GM19240 (cell line): ENCODE data around the gene THADA.
"Not testable (repeated sequence)": the region's sequence is repeated elsewhere in the genome, so short reads cannot be mapped to it uniquely, and the experiment has no call there.

Experiments
- DNase-seq: peaks from one replicate; pipeline ENCODE4 v3.0.0; 2011; ENCODE audit warnings: low spot score; ENCODE audit not compliant: insufficient read length

The THADA gene

DNA sequence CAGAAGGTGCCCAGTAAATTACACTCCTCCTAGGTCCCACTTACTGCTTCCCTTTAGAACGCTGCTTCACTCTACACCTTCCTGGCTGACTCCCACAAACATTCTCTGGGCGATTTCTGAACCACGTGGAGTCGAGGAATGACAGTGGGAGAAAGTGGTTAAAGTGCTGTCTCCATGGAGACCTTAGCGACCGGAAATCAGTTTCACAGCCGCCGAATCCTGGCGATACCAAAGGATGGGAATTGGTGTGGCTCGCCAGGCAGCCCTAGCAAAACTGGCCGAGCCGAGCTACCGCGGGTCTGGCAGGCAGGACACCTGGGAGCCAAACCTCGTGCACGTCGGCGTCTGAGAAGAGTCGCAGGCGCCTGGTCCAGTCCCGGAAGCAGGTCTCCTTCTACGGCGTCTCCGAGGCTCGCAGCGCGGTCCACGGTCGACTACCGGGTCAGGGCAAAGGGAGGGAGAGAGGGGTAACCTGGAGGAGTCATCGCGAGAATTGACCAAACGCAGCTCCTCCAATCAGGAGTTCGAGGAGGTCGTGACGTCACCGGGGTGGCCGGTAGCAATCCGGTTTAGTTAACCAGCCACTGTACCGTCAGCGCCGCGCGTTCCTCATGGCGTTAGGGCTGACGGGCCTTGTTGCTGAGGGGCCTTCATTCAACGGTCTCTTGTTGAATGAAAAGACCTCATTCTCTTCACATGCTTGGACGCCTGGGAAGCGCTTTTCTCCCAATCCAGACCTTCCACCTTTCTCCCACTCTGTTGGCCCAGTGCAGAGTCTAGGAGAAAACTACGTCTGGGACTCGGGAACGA lies at the start of gene THADA:
Gene THADA (minus strand): TSS at position 436 of the 810 bp plus-strand sequence. CDS start 3,646 bp downstream, outside the sequence.
- peak; percentile 80 for DNase-seq

DNA sequence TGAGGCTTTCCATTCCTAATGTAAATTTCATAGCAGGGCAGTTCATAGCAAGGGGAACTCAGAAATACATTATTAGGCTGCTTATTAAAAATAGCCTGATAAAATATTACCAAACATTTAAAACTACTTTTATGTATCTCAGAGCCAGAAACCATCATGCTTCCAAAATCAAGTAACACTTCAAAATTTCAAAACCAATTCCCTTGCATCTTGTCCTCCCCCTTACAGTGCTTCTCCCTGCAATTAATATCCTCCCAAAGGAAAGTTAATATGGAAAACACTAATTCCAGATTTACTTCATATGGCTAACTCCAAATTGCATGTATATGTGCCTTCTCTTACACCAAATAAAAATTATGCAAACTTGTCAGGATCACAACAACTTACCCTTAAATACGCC lies 47.8 kb upstream of the THADA start:
- DNase-seq: no peak

DNA sequence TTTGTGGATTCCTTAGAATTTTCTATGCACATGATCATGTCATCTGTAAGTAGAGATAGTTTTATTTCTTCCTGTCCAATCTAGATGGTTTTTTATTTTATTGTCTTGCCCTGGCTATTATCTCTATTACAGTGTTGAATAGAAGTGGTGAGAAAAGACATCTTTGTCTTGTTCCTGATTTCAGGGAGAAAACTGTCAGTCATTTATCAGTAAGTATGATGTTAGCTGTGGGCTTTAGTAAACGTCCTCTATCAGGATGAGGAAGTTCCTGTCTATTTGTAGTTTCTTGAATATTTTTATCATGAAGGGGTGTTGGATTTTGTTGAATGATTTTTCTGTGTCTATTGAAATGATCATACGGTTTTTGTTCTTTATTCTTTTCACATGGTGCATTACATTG lies 46.5 kb upstream of the THADA start:
- no peak for DNase-seq

DNA sequence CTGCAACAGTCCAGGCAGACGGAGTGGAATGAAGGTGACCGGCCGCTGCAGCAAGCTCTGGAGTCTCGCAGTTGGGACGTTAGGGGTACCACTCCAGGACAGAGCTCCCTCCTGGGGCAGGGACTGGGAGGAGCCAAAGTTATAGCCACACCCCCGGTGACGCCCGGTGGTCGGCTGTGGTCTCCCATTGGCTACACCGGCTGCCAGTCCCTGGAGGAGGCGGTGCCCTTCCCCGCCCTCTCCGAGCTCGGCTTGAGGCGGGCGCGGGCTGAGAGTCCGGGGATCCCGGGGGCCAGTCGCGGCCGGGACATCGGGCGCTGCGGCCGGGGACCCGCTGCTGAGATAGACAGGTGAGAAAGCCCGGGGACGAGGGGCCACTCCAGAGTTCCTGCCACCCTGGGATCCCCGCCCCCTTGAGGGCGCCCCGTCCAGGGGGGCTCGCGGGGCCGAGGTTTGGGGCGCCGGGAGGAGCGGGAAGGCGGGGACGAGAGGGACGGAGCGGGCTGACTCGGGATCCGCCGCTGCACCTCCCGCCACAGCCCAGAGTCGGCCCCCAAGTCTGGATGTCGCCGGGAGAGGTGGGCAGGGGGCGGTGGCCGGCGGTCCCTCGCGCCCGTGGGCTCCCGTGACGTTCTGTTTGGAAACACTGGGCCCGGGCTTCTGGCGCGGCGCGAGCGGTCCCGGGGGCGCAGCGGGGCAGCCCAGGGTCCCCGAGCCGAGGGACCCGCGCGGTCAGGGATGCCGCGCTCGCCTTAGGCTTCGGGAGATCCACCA lies 41.4 kb upstream of the THADA start, which contains the start of gene PLEKHH2:
Gene PLEKHH2 (plus strand): TSS at position 231 of the 774 bp plus-strand sequence. CDS start 7,414 bp downstream, outside the sequence.
- DNase-seq: peak; percentile 44

- DNase-seq: no peak
Measured at GRCh38 chr2:43636621-43637020, 40.8 kb upstream of the THADA start.

DNA sequence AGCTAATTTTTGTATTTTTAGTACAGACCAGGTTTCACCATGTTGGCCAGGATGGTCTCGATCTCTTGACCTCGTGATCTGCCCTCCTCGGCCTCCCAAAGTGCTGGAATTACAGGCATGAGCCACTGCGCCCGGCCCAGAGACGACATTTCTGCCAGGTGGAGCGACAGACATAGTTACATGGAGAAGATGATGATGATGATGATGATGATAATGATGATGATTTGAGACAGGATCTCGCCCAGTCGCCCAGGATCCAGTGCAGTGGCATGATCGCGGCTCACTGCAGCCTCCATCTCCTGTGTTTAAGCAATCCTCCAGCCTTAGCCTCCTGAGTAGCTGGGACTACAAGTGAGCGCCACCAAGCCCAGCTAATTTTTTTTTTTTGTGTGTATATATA lies 40.3 kb upstream of the THADA start:
- DNase-seq: not testable (repeated sequence)

GRCh38 chr2:43634604-43635306 lies 38.9 kb upstream of the THADA start:
- DNase-seq: no peak

GRCh38 chr2:43631618-43632317 lies 35.9 kb upstream of the THADA start:
- DNase-seq: no peak

DNA sequence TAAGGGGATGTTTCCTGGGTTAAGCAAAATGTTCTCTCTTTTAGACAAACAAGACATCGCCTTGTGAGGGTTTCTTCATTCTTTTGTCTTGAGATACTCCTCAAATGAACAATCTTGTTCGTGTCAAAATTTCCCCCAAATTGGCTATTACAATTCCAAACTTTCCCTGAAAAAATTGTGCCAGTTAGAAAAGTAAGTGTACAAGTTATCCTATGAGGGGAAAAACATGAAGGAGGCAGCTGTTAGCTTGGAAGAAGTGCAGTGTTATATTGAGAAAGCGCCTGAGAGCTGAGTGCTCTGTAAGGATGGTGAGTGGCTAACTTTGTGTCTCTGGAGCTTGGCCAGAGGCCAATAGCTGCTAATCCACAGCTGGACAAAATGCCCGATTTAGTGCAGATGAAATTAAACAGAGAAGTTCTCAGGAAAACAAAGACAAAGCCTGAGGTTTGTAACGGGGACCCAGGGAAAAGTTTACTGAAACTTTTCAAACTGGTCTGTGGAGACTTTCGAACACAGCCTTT lies 27.2 kb upstream of the THADA start:
- no peak for DNase-seq

DNA sequence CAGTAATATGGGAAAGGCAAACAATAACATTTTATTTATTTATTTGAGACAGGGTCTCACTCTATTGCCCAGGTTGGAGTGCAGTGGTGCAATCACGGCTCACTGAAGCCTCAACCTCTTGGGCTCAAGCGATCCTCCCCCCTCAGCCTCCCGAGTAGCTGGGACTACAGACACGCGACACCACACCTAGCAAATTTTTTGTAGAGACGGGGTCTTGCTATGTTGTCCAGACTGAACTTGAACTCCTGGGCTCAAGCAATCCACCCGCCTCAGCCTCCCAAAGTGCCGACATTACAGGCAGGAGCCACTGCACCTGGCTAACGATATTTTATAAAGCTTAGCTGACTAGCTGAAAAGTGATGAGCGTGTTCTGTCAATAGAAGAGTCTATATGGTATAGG lies 23.7 kb upstream of the THADA start:
- no peak for DNase-seq

GRCh38 chr2:43616967-43617680 lies 21.3 kb upstream of the THADA start:
- DNase-seq: no peak

- DNase-seq: no peak
Measured at GRCh38 chr2:43612944-43613343, 17.1 kb upstream of the THADA start.

DNA sequence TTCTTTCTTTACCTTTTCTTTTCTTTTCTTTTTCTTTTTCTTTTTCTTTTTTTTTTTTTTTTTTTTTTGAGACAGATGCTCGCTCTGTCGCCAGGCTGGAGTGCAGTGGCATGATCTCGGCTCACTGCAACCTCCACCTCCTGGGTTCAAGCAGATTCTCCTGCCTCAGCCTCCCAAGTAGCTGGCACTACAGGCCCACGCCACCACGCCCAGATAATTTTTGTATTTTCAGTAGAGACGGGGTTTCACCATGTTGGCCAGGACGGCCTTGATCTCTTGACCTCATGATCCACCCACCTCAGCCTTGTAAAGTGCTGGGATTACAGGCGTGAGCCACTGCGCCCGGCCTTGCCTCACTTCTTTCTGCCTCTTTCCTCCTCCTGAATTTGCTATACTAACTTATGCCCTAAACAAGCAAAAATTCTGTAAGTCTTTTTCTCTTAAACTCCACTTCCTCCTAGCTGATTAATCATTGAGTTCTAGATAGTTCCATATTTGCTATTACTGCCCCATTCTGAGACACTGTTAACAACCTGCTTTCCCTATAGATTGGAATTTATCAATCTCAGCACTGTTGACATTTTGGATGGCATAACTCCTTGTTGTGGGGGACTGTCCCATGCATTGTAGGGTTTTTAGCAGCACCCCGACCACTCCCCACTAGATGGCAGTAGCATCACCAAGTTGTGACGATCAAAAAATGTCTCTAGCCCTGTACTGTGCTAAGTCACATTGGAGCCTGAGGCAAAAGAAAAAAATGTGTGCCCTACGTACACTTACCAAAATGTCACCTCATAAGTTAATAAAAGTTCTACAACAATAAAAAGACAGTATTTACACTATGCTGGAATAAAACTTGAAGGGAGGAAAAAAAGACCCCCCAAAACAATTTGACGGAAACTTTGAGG lies 16.4 kb upstream of the THADA start:
- DNase-seq: no peak

DNA sequence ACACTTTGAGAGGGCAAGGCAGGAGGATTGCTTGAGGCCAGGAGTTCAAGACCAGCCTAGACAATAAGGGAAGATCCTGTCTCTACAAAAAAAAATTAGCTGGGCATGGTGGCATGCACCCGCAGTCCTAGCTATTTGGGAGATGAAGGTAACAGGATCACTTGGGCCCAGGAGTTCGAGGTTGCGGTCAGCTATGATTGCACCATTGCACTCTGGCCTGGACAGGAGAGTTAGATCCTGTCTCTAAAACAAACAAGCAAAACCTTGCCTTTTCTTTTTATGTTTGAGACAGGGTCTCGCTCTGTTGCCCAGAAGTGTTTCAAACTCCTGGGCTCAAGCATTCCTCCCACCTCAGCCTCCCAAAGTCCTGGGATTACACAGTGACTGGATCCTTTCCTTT lies 14.5 kb upstream of the THADA start:
- no peak for DNase-seq

GRCh38 chr2:43609290-43609918 lies 13.6 kb upstream of the THADA start:
- DNase-seq: peak; percentile 7

DNA sequence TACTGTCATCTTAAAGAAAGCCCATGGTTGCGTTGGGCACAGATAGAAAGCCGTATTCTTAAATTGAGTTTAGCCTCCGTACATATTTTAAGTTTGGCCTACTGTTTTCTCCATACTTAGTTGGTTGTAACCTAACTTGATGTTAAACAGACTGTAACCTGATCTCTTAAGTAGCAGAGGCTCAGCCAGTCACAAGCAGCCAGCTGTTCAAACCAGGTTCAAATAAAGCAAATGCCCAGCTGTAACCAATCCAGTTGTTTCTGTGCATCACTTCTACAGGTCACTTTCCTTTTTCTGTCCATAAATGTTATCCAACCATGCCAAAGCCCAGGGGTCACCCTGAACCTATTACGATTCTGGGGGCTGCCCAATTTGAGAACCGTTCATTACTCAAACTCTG lies 10.0 kb upstream of the THADA start:
- no peak for DNase-seq

DNA sequence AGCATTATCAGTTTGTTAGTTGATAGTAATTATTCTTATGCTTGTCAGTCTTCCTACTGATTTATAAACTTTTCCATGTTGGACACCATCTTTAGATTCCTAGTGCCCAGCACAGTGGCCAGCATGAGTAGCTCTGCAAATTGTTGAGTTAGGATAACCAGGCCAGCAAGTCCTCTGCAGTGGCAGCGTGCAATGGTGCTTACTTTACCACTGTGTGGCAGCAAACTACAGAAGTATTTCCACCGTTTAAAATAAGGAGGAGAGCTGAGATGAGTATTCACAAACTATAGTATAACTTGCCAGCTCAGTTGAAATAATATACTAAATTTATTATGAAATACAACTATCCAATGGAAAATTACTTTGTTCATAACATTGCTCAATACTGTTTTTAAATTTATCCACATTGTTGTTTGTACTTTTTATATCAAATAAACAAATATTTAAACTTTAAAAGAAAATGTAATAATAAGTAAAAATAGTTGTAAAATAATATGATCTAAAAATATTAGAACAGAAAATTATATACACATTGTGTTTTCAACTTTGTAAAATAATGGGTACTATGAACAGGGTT lies 9.3 kb upstream of the THADA start:
- DNase-seq: no peak

GRCh38 chr2:43604674-43605073 lies 8.8 kb upstream of the THADA start:
- DNase-seq: no peak
